H1 (cell line): ENCODE results near the gene SLC6A7. TPM values are rescaled to one million over a fixed set of nuclear protein-coding genes. Genes with fewer than 3 reads are reported as not detected.

ENCODE experiments used
- BACH1 ChIP-seq: IDR thresholded peaks from 2 replicates; pipeline ENCODE4 v1.6.1; 2012; ENCODE audit warnings: low read length, improper control_type of control experiment
- CEBPB ChIP-seq: IDR thresholded peaks from 2 replicates; pipeline ENCODE4 v1.6.1; 2012; ENCODE audit warnings: low read depth, low read length
- SIN3A ChIP-seq, 2 experiments: IDR thresholded peaks in 1 of 2; conservative IDR thresholded peaks in 1 of 2; 2 replicates each; pipeline ENCODE4 v1.6.1; 2011 to 2012; ENCODE audit warnings: low read length in 2 of 2, improper control_type of control experiment in 1 of 2, low read depth in 1 of 2, mild to moderate bottlenecking in 1 of 2
- SP2 ChIP-seq: IDR thresholded peaks from 2 replicates; pipeline ENCODE4 v1.6.1; 2012; ENCODE audit warnings: mild to moderate bottlenecking, low read length, inconsistent platforms
- TEAD4 ChIP-seq: IDR thresholded peaks from 2 replicates; pipeline ENCODE4 v1.6.1; 2012; ENCODE audit warnings: low read depth, low read length, inconsistent platforms, mixed read lengths
- polyA plus RNA-seq, 7 experiments: library from polyadenylated mRNA; depleted of rRNA in 3 of 7; stranded (reverse) in 5 of 7; unstranded in 2 of 7; fragments of >200 nt in 5 of 7; fragments of 200-250 nt in 2 of 7; gene quantifications; 1 replicate in 5 of 7; 2 replicates in 1 of 7; 4 replicates in 1 of 7; pipeline versions ENCODE4 v1.2.1 to v1.2.3, GENCODE V29; 2011 to 2013; ENCODE audit warnings: missing spikeins in 2 of 7, mixed read lengths in 2 of 7
- total RNA-seq: library from RNA; stranded (reverse); fragmentation: NEBNext Ultra II Directional; extraction: Animal tissue kit (Norgen Biotek cat#: 25700); gene quantifications from 2 replicates; pipeline ENCODE4 v1.2.1, GENCODE V29; 2021
- TF ChIP-seq, protein P1 (sequence below): fragments of 300-600 bp; sonication (generic); IDR thresholded peaks from 2 replicates; pipeline ENCODE4 v1.7.1; 2012; ENCODE audit warnings: low read length, moderate library complexity, mild to moderate bottlenecking, inconsistent platforms; ENCODE audit not compliant: insufficient replicate concordance
- TF ChIP-seq, protein P2 (sequence below): IDR thresholded peaks from 2 replicates; pipeline ENCODE4 v1.6.1; 2012; ENCODE audit warnings: inconsistent platforms
- TF ChIP-seq, protein P3 (sequence below), 3 experiments: IDR thresholded peaks; 1 replicate in 2 of 3; 2 replicates in 1 of 3; pipeline versions ENCODE4 v1.5.1 to v1.6.1; 2011; ENCODE audit warnings: low read length in 3 of 3, mild to moderate bottlenecking in 3 of 3, inconsistent platforms in 2 of 3, low read depth in 1 of 3, moderate library complexity in 1 of 3; ENCODE audit not compliant: insufficient read depth in 1 of 3; ENCODE audit errors: control extremely low read depth in 1 of 3

SLC6A7 gene
- total and polyA plus RNA-seq, 2 of the 8 experiments (the other 6 are each of a cell fraction or from before 2014, with no cell fraction given), result 0.07 to 0.12 TPM

GRCh38 chr5:150229571-150229970, 39.7 kb downstream of the SLC6A7 start (continued):
- TF ChIP-seq, protein P1, sequence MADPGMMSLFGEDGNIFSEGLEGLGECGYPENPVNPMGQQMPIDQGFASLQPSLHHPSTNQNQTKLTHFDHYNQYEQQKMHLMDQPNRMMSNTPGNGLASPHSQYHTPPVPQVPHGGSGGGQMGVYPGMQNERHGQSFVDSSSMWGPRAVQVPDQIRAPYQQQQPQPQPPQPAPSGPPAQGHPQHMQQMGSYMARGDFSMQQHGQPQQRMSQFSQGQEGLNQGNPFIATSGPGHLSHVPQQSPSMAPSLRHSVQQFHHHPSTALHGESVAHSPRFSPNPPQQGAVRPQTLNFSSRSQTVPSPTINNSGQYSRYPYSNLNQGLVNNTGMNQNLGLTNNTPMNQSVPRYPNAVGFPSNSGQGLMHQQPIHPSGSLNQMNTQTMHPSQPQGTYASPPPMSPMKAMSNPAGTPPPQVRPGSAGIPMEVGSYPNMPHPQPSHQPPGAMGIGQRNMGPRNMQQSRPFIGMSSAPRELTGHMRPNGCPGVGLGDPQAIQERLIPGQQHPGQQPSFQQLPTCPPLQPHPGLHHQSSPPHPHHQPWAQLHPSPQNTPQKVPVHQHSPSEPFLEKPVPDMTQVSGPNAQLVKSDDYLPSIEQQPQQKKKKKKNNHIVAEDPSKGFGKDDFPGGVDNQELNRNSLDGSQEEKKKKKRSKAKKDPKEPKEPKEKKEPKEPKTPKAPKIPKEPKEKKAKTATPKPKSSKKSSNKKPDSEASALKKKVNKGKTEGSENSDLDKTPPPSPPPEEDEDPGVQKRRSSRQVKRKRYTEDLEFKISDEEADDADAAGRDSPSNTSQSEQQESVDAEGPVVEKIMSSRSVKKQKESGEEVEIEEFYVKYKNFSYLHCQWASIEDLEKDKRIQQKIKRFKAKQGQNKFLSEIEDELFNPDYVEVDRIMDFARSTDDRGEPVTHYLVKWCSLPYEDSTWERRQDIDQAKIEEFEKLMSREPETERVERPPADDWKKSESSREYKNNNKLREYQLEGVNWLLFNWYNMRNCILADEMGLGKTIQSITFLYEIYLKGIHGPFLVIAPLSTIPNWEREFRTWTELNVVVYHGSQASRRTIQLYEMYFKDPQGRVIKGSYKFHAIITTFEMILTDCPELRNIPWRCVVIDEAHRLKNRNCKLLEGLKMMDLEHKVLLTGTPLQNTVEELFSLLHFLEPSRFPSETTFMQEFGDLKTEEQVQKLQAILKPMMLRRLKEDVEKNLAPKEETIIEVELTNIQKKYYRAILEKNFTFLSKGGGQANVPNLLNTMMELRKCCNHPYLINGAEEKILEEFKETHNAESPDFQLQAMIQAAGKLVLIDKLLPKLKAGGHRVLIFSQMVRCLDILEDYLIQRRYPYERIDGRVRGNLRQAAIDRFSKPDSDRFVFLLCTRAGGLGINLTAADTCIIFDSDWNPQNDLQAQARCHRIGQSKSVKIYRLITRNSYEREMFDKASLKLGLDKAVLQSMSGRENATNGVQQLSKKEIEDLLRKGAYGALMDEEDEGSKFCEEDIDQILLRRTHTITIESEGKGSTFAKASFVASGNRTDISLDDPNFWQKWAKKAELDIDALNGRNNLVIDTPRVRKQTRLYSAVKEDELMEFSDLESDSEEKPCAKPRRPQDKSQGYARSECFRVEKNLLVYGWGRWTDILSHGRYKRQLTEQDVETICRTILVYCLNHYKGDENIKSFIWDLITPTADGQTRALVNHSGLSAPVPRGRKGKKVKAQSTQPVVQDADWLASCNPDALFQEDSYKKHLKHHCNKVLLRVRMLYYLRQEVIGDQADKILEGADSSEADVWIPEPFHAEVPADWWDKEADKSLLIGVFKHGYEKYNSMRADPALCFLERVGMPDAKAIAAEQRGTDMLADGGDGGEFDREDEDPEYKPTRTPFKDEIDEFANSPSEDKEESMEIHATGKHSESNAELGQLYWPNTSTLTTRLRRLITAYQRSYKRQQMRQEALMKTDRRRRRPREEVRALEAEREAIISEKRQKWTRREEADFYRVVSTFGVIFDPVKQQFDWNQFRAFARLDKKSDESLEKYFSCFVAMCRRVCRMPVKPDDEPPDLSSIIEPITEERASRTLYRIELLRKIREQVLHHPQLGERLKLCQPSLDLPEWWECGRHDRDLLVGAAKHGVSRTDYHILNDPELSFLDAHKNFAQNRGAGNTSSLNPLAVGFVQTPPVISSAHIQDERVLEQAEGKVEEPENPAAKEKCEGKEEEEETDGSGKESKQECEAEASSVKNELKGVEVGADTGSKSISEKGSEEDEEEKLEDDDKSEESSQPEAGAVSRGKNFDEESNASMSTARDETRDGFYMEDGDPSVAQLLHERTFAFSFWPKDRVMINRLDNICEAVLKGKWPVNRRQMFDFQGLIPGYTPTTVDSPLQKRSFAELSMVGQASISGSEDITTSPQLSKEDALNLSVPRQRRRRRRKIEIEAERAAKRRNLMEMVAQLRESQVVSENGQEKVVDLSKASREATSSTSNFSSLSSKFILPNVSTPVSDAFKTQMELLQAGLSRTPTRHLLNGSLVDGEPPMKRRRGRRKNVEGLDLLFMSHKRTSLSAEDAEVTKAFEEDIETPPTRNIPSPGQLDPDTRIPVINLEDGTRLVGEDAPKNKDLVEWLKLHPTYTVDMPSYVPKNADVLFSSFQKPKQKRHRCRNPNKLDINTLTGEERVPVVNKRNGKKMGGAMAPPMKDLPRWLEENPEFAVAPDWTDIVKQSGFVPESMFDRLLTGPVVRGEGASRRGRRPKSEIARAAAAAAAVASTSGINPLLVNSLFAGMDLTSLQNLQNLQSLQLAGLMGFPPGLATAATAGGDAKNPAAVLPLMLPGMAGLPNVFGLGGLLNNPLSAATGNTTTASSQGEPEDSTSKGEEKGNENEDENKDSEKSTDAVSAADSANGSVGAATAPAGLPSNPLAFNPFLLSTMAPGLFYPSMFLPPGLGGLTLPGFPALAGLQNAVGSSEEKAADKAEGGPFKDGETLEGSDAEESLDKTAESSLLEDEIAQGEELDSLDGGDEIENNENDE, result no peak
- TF ChIP-seq BACH1 (no peak), CEBPB (no peak), SP2 (no peak), SIN3A (conservative IDR thresholded peaks at IDR 0.05 in 1 of 2, IDR thresholded peaks at IDR 0.05 in 1 of 2; ENCODE audit: low read depth in 1 of 2, low read length in 2 of 2) (no peak), TEAD4 (no peak)
- TF ChIP-seq, protein P2, sequence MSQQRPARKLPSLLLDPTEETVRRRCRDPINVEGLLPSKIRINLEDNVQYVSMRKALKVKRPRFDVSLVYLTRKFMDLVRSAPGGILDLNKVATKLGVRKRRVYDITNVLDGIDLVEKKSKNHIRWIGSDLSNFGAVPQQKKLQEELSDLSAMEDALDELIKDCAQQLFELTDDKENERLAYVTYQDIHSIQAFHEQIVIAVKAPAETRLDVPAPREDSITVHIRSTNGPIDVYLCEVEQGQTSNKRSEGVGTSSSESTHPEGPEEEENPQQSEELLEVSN, result no peak
- TF ChIP-seq, protein P3, sequence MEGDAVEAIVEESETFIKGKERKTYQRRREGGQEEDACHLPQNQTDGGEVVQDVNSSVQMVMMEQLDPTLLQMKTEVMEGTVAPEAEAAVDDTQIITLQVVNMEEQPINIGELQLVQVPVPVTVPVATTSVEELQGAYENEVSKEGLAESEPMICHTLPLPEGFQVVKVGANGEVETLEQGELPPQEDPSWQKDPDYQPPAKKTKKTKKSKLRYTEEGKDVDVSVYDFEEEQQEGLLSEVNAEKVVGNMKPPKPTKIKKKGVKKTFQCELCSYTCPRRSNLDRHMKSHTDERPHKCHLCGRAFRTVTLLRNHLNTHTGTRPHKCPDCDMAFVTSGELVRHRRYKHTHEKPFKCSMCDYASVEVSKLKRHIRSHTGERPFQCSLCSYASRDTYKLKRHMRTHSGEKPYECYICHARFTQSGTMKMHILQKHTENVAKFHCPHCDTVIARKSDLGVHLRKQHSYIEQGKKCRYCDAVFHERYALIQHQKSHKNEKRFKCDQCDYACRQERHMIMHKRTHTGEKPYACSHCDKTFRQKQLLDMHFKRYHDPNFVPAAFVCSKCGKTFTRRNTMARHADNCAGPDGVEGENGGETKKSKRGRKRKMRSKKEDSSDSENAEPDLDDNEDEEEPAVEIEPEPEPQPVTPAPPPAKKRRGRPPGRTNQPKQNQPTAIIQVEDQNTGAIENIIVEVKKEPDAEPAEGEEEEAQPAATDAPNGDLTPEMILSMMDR (IDR thresholded peaks at IDR 0.05; ENCODE audit: control extremely low read depth in 1 of 3, insufficient read depth in 1 of 3, low read depth in 1 of 3, low read length in 3 of 3), result no peak
